ENCODE results near the gene PLCB1. TPM values are rescaled to one million over a fixed set of nuclear protein-coding genes. Genes with fewer than 3 reads are reported as not detected.
A peak's percentile ranks its signal among the peaks of the same experiment; 100 is the strongest.
"Not testable (repeated sequence)": the region's sequence is repeated elsewhere in the genome, so short reads cannot be mapped to it uniquely, and the experiment has no call there.

The PLCB1 gene
- polyA plus RNA-seq, 5 donors: 11.8 to 27.1 (median 19.5) TPM

- no peak for DNase-seq
These were observed 679.9 kb downstream of the PLCB1 start for GRCh38 chr20:8811801-8812594.

- DNase-seq: no peak
These were observed 680.8 kb downstream of the PLCB1 start for GRCh38 chr20:8812817-8813216.

DNA sequence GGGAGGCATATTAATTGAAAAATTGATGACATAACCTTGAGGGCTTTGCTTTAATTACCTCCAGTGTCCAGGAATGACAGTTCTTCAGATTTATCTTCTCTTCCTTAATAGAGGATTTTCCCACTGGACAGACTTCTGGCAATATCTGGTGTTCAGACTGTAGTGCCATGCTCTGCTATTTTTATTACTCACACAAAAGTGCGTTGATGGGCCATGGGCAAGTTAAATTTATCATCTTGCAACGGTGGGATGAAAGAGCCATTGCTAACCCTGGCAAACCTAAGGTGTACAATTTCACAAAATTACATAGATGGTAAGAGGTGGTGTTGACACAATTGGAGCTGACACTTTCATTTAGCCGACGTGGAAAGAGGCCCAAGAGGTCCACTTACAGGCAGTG is 683.1 kb downstream of the PLCB1 start:
- DNase-seq: no peak

- DNase-seq: no peak
These were observed 697.2 kb downstream of the PLCB1 start for GRCh38 chr20:8829256-8829655.

- DNase-seq: not testable (repeated sequence)
These were observed 702.2 kb downstream of the PLCB1 start for GRCh38 chr20:8834294-8834693.

DNA sequence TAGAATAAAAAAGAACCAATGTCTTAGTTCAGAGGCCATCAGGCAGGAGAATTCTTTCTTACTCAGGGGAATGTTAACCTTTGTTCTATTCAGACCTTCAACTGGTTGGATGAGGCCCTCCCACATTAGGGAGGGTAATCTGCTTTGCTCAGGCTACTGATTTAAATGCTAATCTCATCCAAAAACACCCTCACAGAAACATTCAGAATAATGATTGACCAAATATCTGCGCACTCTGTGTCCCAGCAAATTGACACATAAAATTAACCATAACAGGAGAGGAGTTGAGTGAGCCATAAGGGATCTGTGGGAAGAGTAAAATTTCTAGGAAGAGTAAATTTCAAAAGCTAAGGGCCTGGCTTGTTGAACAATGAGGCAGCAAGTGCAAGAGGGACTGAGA is 702.8 kb downstream of the PLCB1 start:
- DNase-seq: no peak

DNA sequence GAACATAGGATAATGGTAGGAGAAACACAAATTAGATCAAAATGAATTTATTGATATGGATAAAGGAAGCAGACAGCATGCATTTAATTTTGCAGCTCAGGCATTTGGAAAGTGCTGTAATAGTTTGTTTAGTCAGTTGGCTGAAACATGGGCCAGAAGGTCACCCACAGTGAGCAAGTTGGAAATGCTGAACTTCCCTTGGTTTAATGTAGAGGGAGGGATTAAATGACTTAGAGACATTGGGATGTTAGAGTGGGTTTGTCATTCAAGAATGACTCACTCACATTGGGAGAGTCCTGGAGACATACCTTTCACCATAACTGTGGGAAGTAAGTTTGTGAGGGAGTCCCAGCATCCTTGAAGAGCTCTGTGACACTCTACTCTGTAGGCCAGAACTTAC is 705.3 kb downstream of the PLCB1 start:
- DNase-seq: no peak

DNA sequence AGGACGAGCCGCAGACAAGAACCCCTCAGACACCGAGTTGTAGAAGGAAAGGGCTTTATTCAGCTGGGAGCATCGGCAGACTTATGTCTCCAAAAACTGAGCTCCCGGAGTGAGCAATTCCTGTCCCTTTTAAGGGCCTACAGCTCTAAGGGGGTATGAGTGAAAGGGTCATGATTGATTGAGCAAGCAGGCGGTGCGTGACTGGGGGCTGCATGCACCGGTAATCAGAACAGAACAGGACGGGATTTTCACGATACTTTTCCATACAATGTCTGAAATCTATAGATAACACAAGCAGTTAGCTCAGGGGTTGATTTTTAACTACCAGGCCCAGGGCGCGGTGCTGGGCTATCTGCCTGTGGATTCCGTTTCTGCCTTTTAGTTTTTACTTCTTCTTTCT is 710.5 kb downstream of the PLCB1 start:
- no peak for DNase-seq

DNA sequence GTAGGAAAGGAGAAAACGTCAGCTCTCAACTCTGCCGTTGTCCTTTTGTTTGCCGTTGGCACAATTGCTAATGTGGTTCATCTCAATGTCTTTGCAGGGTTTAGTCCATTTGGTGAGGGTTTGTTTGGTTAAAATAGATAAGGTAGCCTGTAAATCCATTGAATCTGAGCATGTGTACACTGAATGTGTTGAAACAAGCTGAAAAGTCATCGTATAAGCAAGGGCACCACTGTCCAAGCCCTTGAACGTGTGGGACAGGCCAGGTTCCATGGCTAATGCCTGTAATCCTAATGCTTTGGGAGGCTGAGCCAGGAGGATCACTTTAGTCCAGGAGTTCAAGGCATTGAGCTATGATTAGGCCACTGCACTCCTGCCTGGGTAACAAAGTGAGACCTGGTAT is 712.1 kb downstream of the PLCB1 start:
- DNase-seq: no peak

DNA sequence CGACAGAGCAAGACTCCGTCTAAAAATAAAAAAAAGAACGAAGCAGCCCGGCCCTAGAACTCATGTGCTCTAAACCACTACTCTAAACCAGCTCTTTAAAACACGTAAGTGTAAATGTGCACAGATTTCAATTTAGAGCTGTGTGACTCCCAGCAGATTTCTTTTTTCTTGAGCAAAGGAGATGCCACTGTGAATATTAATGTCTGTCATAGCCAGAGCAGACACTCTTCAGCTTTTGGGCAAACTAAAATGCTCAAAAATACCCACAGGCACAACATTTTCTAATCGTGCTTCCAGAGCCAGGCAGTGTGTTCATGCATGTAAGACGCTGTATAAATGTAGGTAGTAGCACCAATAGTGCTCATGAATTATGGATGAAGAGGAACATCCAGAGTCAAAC is 717.9 kb downstream of the PLCB1 start:
- no peak for DNase-seq

GRCh38 chr20:8851446-8851845 is 719.4 kb downstream of the PLCB1 start:
- no peak for DNase-seq

- not testable (repeated sequence) for DNase-seq
These were observed 719.9 kb downstream of the PLCB1 start for GRCh38 chr20:8851919-8852318.

DNA sequence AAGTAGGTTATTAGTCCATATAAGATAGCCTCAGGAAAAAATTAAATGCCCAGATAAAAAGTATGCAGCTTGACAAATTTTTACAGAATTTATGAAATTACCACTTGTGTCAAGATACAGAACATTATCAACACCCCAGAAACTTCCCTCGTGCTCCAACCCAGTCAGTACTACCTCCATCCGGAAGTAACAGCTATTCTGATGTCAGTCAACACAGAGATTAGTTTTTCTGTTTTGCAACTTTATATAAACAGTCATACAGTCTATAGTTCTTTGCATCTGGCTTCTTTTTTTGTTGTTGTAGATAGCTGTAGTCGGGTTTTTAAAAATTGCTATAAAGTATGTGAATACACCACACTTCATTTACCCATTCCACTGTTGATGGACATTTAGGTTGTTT is 721.1 kb downstream of the PLCB1 start:
- DNase-seq: not testable (repeated sequence)

DNA sequence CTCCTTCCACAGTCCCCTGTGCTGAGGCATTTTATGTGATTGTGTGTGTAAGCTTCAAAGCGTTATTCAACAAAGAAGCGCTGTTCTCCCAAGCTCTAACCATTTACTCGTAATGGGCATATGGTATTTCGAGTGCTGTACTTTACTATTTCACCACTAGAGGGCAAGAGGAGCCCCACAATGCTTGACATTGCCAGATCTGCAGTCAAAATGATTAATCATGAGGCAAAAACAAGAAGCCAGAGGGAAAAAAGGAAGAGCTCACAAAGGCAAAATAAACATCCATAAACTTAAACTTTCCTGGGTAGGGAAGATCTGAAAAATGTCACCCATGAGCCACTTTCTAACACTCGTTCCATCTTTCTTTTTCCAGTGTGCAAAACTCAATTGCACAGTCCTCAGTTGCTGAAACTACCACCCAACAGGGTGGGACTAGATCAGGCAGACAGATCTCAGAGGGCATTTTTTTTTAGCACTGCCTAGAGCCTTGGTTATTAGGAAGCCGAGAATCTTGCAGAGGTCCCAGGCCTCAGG is 721.8 kb downstream of the PLCB1 start:
- DNase-seq: peak; percentile 66 to 70

GRCh38 chr20:8854571-8854970 is 722.5 kb downstream of the PLCB1 start:
- peak; percentile 64 to 68 for DNase-seq

DNA sequence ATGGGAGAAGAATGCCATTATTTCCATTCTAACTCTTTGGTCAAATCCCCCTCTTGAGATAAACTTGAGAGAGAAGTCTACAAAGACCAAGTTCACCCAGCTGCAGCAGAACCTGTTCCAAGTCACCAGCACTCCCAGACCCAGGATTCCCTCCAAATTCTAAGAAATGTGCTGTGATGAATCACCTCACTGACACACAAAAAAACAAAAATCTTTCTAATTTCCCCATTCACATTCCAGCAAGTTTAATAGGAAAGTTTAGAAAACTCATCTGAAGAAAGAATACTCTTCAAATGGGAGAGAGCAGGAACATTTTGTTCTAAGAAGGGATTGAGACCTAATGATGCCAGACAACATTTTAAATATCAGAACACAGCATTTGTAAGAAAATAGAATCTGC is 723.2 kb downstream of the PLCB1 start:
- DNase-seq: no peak

DNA sequence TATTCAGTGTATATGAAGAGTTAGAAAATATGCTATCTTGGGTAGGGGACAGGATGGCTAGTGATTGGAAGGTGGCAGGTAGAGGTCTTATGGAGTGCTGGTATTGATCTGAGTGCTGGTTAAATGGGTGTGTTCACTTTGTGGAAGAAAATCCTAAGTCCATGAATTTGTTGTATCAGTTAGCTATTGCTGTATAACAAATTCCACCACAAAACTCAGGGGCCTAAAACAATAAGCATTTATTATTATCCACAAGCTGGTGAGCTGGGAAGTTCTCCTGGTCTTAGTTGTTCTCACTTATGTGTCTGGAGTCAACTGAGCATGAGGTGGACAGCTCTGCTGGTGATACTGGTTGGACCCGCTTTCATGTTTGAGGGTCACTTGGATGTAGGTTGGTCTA is 724.6 kb downstream of the PLCB1 start:
- no peak for DNase-seq

GRCh38 chr20:8858181-8858787 is 726.2 kb downstream of the PLCB1 start:
- DNase-seq: no peak

GRCh38 chr20:8860011-8860495 is 728.0 kb downstream of the PLCB1 start:
- DNase-seq: no peak

DNA sequence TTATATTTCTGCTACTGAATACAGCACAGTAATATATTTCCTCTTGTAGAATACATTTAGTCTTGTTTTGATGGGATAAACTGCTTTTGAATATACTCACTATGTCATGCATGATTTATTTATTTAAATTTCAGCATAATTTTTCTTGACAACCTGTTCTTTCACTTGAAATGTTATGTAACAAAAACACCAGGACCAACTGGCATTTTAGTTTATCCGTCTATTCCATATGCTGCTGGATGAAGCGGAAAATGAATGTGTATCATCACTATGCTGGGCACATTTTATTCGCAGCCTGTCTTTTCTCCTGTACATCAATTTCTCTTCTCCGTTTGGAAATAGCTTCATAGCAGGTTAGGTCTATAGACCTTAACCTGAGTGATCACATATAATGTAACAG is 730.0 kb downstream of the PLCB1 start:
- DNase-seq: no peak

DNA sequence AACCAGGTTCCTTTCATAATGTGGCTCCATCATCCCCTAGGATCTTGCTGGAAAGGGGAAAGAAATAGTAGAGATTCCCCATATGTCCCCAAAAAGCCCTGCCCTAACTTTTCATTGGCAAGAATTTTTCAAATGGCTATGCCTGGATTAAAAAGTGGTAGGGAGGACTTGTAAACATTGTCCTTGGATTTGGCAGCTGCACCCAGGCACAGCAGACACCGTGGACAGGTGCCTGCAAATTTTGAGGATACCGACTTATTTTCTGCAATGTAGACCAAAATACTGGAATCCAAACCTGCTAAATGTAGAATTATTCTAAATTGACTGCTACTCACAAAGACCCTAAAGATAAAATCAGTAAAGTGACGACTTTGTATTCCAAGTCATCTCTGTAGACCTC is 733.6 kb downstream of the PLCB1 start:
- DNase-seq: no peak

GRCh38 chr20:8867038-8867740 is 735.1 kb downstream of the PLCB1 start:
- DNase-seq: no peak

GRCh38 chr20:8870652-8871051 is 738.6 kb downstream of the PLCB1 start:
- DNase-seq: no peak

Data from right lung (tissue), 5 donors.